Hepatocyte (in vitro differentiated cells): ENCODE results near the gene XRCC6. TPM values are rescaled to one million over a fixed set of nuclear protein-coding genes. Genes with fewer than 3 reads are reported as not detected.

Experiments used
- DNase-seq: peaks from one replicate; pipeline ENCODE4 v3.0.0-alpha.2; 2016; ENCODE audit warnings: low spot score
- H2AFZ ChIP-seq: fragments of 200-600 bp; sonication (generic); 2 replicates; pipeline ENCODE4 v1.6.0; 2016; ENCODE audit warnings: antibody characterized with exemption, mild to moderate bottlenecking
- H3K27ac ChIP-seq: fragments of 200-600 bp; sonication (generic); 2 replicates; pipeline ENCODE4 v1.5.1; 2016; ENCODE audit warnings: mild to moderate bottlenecking
- H3K27me3 ChIP-seq: fragments of 200-600 bp; sonication (generic); 2 replicates; pipeline ENCODE4 v1.6.1; 2016
- H3K36me3 ChIP-seq: fragments of 200-600 bp; sonication (generic); replicated peaks from 2 replicates; pipeline ENCODE4 v1.5.1; 2016; ENCODE audit warnings: low read depth; ENCODE audit not compliant: insufficient read depth
- H3K4me1 ChIP-seq: fragments of 200-600 bp; sonication (generic); 2 replicates; pipeline ENCODE4 v1.5.1; 2016; ENCODE audit warnings: mild to moderate bottlenecking, moderate library complexity; ENCODE audit not compliant: insufficient read depth
- H3K4me2 ChIP-seq: fragments of 200-600 bp; sonication (generic); 2 replicates; pipeline ENCODE4 v1.6.0; 2016
- H3K4me3 ChIP-seq: fragments of 200-600 bp; sonication (generic); 2 replicates; pipeline ENCODE4 v1.5.1; 2016; ENCODE audit warnings: mild to moderate bottlenecking
- H3K79me2 ChIP-seq: fragments of 200-600 bp; sonication (generic); 2 replicates; pipeline ENCODE4 v1.6.0; 2017; ENCODE audit warnings: mild to moderate bottlenecking
- H3K9me2 ChIP-seq: fragments of 200-600 bp; sonication (generic); replicated peaks from 2 replicates; pipeline ENCODE4 v1.6.0; 2017; ENCODE audit warnings: mild to moderate bottlenecking; ENCODE audit not compliant: insufficient read depth
- H3K9me3 ChIP-seq: fragments of 200-600 bp; sonication (generic); 2 replicates; pipeline ENCODE4 v1.5.1; 2016; ENCODE audit warnings: low read depth, mild to moderate bottlenecking
- H4K20me1 ChIP-seq: fragments of 200-600 bp; sonication (generic); 2 replicates; pipeline ENCODE4 v1.6.0; 2016; ENCODE audit warnings: mild to moderate bottlenecking; ENCODE audit not compliant: insufficient read depth, poor library complexity, severe bottlenecking
- CTCF ChIP-seq: fragments of 200-600 bp; sonication (generic); IDR thresholded peaks from 2 replicates; pipeline ENCODE4 v1.5.1; 2016; ENCODE audit warnings: antibody characterized with exemption, mild to moderate bottlenecking; ENCODE audit not compliant: poor library complexity
- EZH2 ChIP-seq: fragments of 200-600 bp; sonication (generic); IDR thresholded peaks from 2 replicates; pipeline ENCODE4 v1.6.1; 2016; ENCODE audit warnings: antibody characterized with exemption, mild to moderate bottlenecking, borderline replicate concordance
- EZH2phosphoT487 ChIP-seq: fragments of 200-600 bp; sonication (generic); IDR thresholded peaks from one replicate; pipeline ENCODE4 v1.6.1; 2018; ENCODE audit warnings: antibody characterized with exemption, mild to moderate bottlenecking, low read depth, moderate library complexity; ENCODE audit not compliant: unreplicated experiment, severe bottlenecking
- WGBS: methylation state at CpG from one replicate; pipeline ENCODE4 v1.1.6; 2016; ENCODE audit warnings: low lambda C conversion rate; ENCODE audit errors: missing lambda C conversion rate; 5-methylcytosine and 5-hydroxymethylcytosine counted together
- polyA plus RNA-seq: library from polyadenylated mRNA; unstranded; fragments of >200 nt; fragmentation: Nextera tagmentation; extraction: Ambion mirVana; gene quantifications from 2 replicates; pipeline ENCODE4 v1.2.1, GENCODE V29; 2016
- total RNA-seq: library from RNA; depleted of rRNA; stranded (reverse); fragments of >200 nt; gene quantifications from 2 replicates; pipeline ENCODE4 v1.2.3, GENCODE V29; 2014

Gene XRCC6
- total and polyA plus RNA-seq, 2 experiments from 2014 or later = 260 to 276 TPM

GRCh38 chr22:41642331-41643110, 21.4 kb downstream of the XRCC6 start:
- Histone ChIP-seq H3K27ac (no peak overlapping the region), H3K9me3 (no peaks in the 10 kb centered on the region), H2AFZ (no peak overlapping the region), H3K4me1 (no peaks in the 10 kb centered on the region), H3K4me3 (no peak overlapping the region), H3K9me2 (no peaks in the 10 kb centered on the region), H3K79me2 (peaks cover 48% of the 10 kb centered on the region), H3K36me3 (peaks cover 3% of the 10 kb centered on the region), H4K20me1 (peaks cover 5% of the 10 kb centered on the region), H3K27me3 (no peaks in the 10 kb centered on the region), H3K4me2 (no peak overlapping the region)
- no peak for DNase-seq
- 83% methylated on average over 6 of the region's 6 CpGs for WGBS
- TF ChIP-seq EZH2 = no peak
- TF ChIP-seq EZH2phosphoT487 = no peak
- TF ChIP-seq CTCF = no peak

GRCh38 chr22:41647771-41648170, 26.7 kb downstream of the XRCC6 start:
- peaks cover 5% of the 10 kb centered on the region for H4K20me1 ChIP-seq
- TF ChIP-seq EZH2phosphoT487 (no peak), EZH2 (no peak), CTCF (no peak)
- H3K9me2 ChIP-seq = no peaks in the 10 kb centered on the region
- H3K36me3 ChIP-seq = no peaks in the 10 kb centered on the region
- no peak overlapping the region for H3K4me3 ChIP-seq
- no peak overlapping the region for H3K4me2 ChIP-seq
- no peak for DNase-seq
- no peak overlapping the region for H2AFZ ChIP-seq
- no peaks in the 10 kb centered on the region for H3K4me1 ChIP-seq
- H3K27ac ChIP-seq = no peak overlapping the region
- 94% methylated on average over 2 of the region's 3 CpGs for WGBS
- H3K9me3 ChIP-seq = no peaks in the 10 kb centered on the region
- peaks cover 25% of the 10 kb centered on the region for H3K79me2 ChIP-seq
- H3K27me3 ChIP-seq = no peaks in the 10 kb centered on the region

DNA sequence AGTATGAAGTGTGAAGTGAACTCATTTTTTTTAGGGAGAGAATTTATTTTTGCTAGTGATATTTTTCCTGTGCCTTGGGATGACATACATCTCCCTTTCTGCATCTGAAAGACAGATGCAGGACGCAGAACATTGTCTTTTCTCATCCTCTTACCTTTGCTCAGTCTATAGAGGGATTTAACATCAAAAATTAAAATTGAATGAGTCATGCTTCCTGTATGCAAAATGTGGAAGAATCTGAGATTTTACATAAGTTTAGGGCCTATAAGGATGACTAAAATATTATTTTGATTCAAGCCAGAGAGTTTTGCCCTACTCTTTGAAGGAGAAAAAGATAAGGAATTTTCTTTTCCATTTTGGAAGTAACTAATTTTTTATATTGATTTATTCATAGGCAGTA, 27.3 kb downstream of the XRCC6 start:
- no peaks in the 10 kb centered on the region for H3K9me3 ChIP-seq
- H3K9me2 ChIP-seq = no peaks in the 10 kb centered on the region
- H3K4me2 ChIP-seq = no peak overlapping the region
- H4K20me1 ChIP-seq = peaks cover 3% of the 10 kb centered on the region
- no peaks in the 10 kb centered on the region for H3K4me1 ChIP-seq
- WGBS = 100% methylated on average over 1 of the region's 1 CpG
- H3K4me3 ChIP-seq = no peak overlapping the region
- H2AFZ ChIP-seq = no peak overlapping the region
- H3K79me2 ChIP-seq = peaks cover 19% of the 10 kb centered on the region
- TF ChIP-seq EZH2phosphoT487 (no peak), EZH2 (no peak), CTCF (no peak)
- no peak overlapping the region for H3K27ac ChIP-seq
- no peaks in the 10 kb centered on the region for H3K27me3 ChIP-seq
- H3K36me3 ChIP-seq = no peaks in the 10 kb centered on the region
- DNase-seq = no peak

DNA sequence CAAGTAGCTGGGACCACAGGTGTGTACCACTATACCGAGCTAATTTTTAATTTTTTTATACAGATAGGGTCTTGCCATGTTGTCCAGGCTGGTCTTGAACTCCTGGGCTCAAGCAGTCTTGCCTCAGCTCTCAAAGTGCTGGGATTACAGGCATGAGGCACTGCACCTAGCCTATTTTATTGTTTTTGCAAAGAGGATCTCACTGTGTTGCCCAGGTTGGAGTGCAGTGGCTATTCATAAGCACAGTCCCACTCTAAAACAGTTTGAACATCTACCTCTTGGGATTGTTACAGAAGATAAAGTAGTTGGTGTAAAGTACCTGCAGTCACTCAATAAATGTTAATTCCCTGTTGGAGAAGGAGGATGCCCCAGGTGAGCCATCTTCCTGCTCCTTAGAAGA, 29.1 kb downstream of the XRCC6 start:
- 100% methylated on average over 1 of the region's 1 CpG for WGBS
- no peaks in the 10 kb centered on the region for H3K36me3 ChIP-seq

More for the DNA sequence above, 29.1 kb downstream of the XRCC6 start:
- Histone ChIP-seq H3K27ac (no peak overlapping the region), H3K4me2 (no peak overlapping the region), H3K4me1 (no peaks in the 10 kb centered on the region), H3K79me2 (peaks cover 11% of the 10 kb centered on the region), H3K9me3 (no peaks in the 10 kb centered on the region), H3K9me2 (no peaks in the 10 kb centered on the region), H3K4me3 (no peak overlapping the region), H3K27me3 (no peaks in the 10 kb centered on the region), H2AFZ (no peak overlapping the region), H4K20me1 (no peaks in the 10 kb centered on the region)
- TF ChIP-seq CTCF = no peak
- TF ChIP-seq EZH2 = no peak
- no peak for TF ChIP-seq EZH2phosphoT487
- no peak for DNase-seq
